Amniotic stem cell (primary cell): ENCODE measurements around the gene RFWD3.

Experiments
- DNase-seq: peaks from one replicate; lab custom pipeline; 2025; lab: John Stamatoyannopoulos, UW

The RFWD3 gene

DNA sequence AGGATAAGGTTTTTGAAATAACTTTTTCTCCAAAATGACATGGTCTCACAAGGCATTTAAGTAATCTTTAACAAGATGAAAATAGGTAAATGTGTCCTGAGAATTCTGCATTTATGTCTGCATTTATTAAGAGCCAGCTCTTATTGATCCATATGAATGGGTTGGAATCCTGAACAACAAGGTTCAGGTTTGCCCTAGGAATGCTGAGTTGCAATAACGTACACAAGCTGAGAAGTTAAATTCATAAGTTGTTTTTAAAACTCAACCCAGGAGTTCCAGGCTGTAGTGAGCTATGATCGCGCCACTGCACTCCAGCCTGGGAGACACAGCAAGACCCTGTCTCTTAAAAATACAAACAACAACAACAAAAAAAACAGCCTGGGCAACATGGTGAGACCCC lies 87.8 kb downstream of the RFWD3 start:
- no peak for DNase-seq

DNA sequence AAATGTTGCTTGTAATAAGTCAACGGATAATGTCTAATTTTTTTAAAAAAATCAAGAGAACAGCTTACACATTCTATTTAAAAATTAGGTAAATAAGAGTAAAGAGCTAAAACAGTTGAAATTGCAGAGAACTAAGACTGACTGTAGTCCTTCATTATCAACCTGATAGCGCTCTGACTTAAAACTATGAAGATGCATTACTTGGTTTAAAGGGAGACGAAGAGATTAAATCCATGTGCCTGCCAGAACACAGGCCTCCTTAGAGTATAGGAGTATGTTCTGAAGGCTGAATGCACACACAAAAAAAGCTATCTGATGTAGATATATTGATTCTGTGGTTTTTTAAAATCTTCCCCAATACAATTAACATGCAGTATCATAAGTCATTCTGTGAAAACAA lies 88.2 kb downstream of the RFWD3 start:
- no peak for DNase-seq

- DNase-seq = peak; percentile 12
These were observed 88.8 kb downstream of the RFWD3 start for GRCh38 chr16:74577882-74578366.

DNA sequence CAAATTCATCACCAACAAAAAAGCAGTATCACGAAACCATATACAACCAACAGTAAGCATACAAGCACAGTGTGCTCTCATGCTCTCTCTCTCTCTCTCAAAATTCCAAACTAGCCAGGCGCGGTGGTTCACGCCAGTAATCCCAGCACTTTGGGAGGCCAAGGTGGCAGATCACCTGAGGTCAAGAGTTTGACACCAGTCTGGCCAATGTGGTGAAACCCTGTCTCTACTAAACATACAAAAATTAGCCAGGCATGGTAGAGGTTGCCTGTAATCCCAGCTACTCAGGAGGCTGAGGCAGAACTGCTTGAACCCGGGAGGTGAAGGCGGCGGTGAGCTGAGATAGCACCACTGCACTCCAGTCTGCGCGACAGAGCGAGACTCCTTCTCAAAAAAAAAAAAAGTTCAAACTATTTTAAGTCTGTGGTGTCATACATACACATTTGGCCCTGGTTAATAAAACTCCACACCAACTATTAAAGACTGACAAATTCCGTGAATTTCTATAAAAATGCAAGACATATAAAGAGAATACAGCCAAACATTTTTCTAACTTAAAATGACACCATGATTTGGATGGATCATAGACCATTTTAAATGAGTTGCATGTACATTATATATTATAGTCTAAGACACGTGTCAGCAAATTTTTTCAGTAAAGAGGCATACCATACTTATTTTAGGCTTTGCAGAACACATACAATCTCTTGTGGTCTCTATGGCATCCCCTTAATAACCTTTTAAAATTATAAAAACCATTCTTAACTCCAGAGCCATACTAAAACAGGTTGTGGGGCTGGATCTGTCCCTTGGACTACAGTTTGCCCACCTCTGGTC lies 90.7 kb downstream of the RFWD3 start:
- DNase-seq = no peak

GRCh38 chr16:74575175-74575806 lies 91.4 kb downstream of the RFWD3 start:
- no peak for DNase-seq

DNA sequence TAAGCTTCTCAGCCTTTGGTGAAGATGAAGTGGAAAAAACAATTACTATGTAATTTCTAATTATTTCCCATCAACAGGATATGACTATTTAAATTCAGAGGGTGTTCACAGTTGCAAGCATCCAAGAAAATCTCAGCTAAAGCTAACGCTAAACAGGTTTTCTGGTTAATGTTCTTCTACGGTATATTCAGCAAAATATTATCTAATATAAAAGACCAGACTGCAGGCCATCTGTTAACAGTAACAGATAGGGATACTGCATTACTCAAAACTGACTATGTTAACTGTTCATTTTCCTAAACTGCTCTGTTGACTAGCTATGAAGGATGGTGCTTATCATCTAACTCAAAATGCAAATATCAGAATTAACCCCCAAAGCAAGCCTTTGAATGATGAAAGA lies 92.5 kb downstream of the RFWD3 start:
- no peak for DNase-seq

DNA sequence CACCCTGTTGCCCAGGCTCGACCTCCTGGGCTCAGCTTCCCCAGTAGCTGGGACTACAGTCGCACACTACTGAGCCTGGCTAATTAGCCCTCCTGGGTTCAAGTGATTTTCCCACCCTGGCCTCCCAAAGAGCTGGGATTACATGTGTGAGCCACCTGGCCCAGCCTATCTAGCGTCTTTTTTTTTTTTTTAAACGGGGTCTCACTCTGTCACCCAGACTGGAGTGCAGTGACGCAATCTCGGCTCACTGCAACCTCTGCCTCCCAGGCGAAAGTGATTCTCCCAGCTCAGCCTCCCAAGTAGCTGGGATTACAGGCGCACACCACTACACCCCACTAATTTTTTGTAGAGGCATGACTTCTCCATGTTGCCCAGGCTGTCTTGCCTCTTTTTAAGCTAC lies 93.1 kb downstream of the RFWD3 start:
- no peak for DNase-seq
